Sigmoid colon (tissue), 4 donors: ENCODE data around the gene SPACA6.

ENCODE experiments used
- CTCF ChIP-seq, 4 experiments: fragments of 450-650 bp in 3 of 4; fragments of 200-600 bp in 1 of 4; IDR thresholded peaks; one replicate each; pipeline ENCODE4 v1.5.1; 2016 to 2019; ENCODE audit warnings: antibody characterized with exemption in 4 of 4, mild to moderate bottlenecking in 3 of 4, moderate library complexity in 2 of 4
- POLR2AphosphoS5 ChIP-seq, 4 donors: sonication (generic); formaldehyde crosslinking; IDR thresholded peaks; one replicate each; pipeline ENCODE4 v1.6.1; 2017; ENCODE audit warnings: antibody characterized with exemption in 4 of 4

GRCh38 chr19:51695702-51696315 lies 2.7 kb downstream of the SPACA6 start:
- TF ChIP-seq CTCF (IDR thresholded peaks at IDR 0.05) (no peak), POLR2AphosphoS5 (IDR thresholded peaks at IDR 0.05) (no peak)
